HL-60 (cell line): Measurements from ENCODE around the gene ARHGEF6.
A peak's percentile ranks its signal among the peaks of the same experiment; 100 is the strongest.

Experiments used
- DNase-seq, 2 experiments: peaks; one replicate each; pipeline ENCODE4 v3.0.0-alpha.2; 2010 to 2020; ENCODE audit warnings: low read depth in 1 of 2, low spot score in 1 of 2
- H3K27ac ChIP-seq: fragments of 250-450 bp; sonication (Bioruptor Pico); replicated peaks from 2 replicates; pipeline ENCODE4 v1.5.1; 2020; ENCODE audit warnings: mild to moderate bottlenecking, moderate library complexity
- H3K27me3 ChIP-seq: fragments of 250-450 bp; sonication (Bioruptor Pico); 2 replicates; pipeline ENCODE4 v1.5.1; 2021; ENCODE audit warnings: mild to moderate bottlenecking, moderate library complexity; ENCODE audit not compliant: insufficient read depth, poor library complexity, severe bottlenecking
- H3K4me3 ChIP-seq: replicated peaks from 2 replicates; pipeline ENCODE4 v1.5.1; 2011; ENCODE audit warnings: mild to moderate bottlenecking, control low read depth, low read length; ENCODE audit not compliant: insufficient read depth
- GABPA ChIP-seq: IDR thresholded peaks from 2 replicates; pipeline ENCODE4 v1.6.1; 2012; ENCODE audit warnings: low read depth
- POLR2AphosphoS5 ChIP-seq: IDR thresholded peaks from 2 replicates; pipeline ENCODE4 v1.6.1; 2012; ENCODE audit warnings: low read depth
- SPI1 ChIP-seq: IDR thresholded peaks from 2 replicates; pipeline ENCODE4 v1.6.1; 2012; ENCODE audit warnings: low read depth, mild to moderate bottlenecking, borderline replicate concordance
- TF ChIP-seq, protein P1 (sequence below): IDR thresholded peaks from one replicate; pipeline ENCODE4 v1.5.1; 2011; ENCODE audit warnings: low read length, control low read depth, inconsistent platforms; ENCODE audit not compliant: insufficient read depth
- TF ChIP-seq, protein P2 (sequence below): IDR thresholded peaks from 2 replicates; pipeline ENCODE4 v1.6.1; 2012; ENCODE audit warnings: low read depth; ENCODE audit not compliant: insufficient replicate concordance

The ARHGEF6 gene

DNA sequence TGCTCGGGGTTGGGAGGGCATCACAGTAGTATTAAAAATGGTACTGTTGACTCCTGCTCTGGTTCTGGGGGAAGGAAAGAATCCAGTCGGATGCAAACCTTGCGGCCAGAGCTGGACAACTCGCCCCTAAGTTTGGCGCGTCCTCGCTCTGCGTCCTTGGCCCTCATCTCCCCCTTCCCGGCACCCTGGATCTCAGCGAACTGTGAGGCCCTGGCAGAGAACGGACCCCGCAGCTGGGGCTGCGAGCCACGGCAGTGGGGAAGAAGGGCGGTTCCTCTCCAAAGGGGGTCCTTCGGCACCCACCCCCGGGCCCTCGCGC, 14.0 kb downstream of the ARHGEF6 start:
- Histone ChIP-seq H3K27me3 (no peaks in the 10 kb centered on the region), H3K4me3 (peak overlapping the region; percentile 43), H3K27ac (peak overlapping the region; percentile 52)
- TF ChIP-seq GABPA (no peak), POLR2AphosphoS5 (no peak), SPI1 (no peak)
- TF ChIP-seq, protein P1, sequence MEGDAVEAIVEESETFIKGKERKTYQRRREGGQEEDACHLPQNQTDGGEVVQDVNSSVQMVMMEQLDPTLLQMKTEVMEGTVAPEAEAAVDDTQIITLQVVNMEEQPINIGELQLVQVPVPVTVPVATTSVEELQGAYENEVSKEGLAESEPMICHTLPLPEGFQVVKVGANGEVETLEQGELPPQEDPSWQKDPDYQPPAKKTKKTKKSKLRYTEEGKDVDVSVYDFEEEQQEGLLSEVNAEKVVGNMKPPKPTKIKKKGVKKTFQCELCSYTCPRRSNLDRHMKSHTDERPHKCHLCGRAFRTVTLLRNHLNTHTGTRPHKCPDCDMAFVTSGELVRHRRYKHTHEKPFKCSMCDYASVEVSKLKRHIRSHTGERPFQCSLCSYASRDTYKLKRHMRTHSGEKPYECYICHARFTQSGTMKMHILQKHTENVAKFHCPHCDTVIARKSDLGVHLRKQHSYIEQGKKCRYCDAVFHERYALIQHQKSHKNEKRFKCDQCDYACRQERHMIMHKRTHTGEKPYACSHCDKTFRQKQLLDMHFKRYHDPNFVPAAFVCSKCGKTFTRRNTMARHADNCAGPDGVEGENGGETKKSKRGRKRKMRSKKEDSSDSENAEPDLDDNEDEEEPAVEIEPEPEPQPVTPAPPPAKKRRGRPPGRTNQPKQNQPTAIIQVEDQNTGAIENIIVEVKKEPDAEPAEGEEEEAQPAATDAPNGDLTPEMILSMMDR, result no peak
- TF ChIP-seq, protein P2, sequence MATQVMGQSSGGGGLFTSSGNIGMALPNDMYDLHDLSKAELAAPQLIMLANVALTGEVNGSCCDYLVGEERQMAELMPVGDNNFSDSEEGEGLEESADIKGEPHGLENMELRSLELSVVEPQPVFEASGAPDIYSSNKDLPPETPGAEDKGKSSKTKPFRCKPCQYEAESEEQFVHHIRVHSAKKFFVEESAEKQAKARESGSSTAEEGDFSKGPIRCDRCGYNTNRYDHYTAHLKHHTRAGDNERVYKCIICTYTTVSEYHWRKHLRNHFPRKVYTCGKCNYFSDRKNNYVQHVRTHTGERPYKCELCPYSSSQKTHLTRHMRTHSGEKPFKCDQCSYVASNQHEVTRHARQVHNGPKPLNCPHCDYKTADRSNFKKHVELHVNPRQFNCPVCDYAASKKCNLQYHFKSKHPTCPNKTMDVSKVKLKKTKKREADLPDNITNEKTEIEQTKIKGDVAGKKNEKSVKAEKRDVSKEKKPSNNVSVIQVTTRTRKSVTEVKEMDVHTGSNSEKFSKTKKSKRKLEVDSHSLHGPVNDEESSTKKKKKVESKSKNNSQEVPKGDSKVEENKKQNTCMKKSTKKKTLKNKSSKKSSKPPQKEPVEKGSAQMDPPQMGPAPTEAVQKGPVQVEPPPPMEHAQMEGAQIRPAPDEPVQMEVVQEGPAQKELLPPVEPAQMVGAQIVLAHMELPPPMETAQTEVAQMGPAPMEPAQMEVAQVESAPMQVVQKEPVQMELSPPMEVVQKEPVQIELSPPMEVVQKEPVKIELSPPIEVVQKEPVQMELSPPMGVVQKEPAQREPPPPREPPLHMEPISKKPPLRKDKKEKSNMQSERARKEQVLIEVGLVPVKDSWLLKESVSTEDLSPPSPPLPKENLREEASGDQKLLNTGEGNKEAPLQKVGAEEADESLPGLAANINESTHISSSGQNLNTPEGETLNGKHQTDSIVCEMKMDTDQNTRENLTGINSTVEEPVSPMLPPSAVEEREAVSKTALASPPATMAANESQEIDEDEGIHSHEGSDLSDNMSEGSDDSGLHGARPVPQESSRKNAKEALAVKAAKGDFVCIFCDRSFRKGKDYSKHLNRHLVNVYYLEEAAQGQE, result no peak
- DNase-seq, result no peak

DNA sequence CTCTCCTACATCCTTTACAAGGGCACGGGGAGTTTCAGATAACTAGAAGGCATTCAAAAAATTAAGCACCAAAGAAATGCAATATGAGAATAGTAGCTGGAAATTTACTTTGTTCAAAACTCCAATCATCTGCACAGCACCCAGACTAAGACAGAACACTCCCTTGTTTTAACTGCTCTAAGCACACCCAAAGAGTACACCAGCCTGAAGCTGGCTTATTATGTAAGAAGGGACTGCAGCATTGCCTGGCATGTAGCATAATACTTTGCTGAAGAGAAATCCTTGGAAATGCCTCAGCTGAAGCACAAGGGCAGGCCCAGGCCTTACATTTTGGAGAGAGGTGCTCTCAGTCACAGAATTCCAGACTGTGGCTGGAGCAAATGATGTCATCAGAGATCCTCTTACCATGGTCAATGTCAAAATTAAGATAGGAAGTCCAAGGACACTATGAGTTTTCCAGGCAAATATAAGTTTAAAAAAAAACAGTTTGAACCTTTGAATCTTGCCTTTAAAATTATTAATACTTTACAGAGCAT, 14.8 kb downstream of the ARHGEF6 start:
- Histone ChIP-seq H3K27me3 (no peaks in the 10 kb centered on the region), H3K4me3 (no peak overlapping the region), H3K27ac (no peak overlapping the region)
- TF ChIP-seq GABPA (no peak), POLR2AphosphoS5 (no peak), SPI1 (no peak)
- TF ChIP-seq, protein P1, result no peak
- TF ChIP-seq, protein P2, result no peak
- DNase-seq, result no peak

DNA sequence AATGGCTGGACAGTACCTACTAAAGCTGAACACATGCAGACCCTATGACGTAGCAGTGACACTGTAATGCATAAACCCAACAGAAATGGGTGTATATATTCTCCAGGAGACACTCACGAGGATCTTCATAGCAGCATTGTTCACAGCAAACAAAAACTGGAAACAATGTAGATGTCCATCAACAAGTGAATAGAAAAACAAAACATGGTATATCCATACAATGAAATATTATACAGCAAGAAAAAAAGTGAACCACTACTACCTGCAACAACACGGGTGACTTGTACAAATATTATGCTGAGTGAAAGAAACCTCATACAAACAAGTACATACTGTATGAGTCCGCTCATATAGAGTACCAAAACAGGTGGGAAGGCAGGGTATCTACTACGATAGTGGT, 16.5 kb downstream of the ARHGEF6 start:
- Histone ChIP-seq H3K27me3 (no peaks in the 10 kb centered on the region), H3K27ac (no peak overlapping the region), H3K4me3 (no peak overlapping the region)
- TF ChIP-seq, protein P1, result no peak
- TF ChIP-seq GABPA (no peak), POLR2AphosphoS5 (no peak), SPI1 (no peak)
- TF ChIP-seq, protein P2, result no peak
- no peak for DNase-seq
